Activated CD8-positive, alpha-beta memory T cell treated with anti-CD3 and anti-CD28 coated beads, Interleukin-2, amount 50 U/mL, for 24 hours (primary cell): ENCODE data around the gene DBX2.
"Not testable (repeated sequence)": the region's sequence is repeated elsewhere in the genome, so short reads cannot be mapped to it uniquely, and the experiment has no call there.

Experiments
- DNase-seq: peaks from one replicate; pipeline ENCODE4 v3.0.0-alpha.2; 2020; ENCODE audit errors: extremely low read depth

Gene DBX2

GRCh38 chr12:45010059-45010458, 40.8 kb downstream of the DBX2 start:
- no peak for DNase-seq

- no peak for DNase-seq
Observed at GRCh38 chr12:45008211-45008610, 42.7 kb downstream of the DBX2 start.

GRCh38 chr12:44999355-44999754, 51.5 kb downstream of the DBX2 start:
- DNase-seq: no peak

DNA sequence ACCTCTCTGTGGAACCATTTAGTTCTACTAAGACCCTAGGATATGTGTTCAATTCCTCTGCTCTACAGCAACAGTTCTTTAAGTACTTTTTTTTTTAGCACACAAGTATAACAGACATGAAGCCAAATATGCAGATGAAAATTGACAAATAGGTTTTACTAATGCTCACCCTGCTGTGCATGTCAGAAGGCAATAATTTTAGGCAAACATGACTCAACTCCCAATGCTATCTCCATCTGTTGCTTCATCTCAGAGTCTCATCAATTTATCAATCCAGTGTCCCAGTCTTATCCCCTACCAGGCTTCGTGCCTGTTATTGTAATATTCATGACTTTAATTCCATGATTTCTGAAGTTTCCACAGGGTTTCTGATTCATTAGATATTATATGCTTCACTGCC, 57.7 kb downstream of the DBX2 start:
- DNase-seq: no peak

- not testable (repeated sequence) for DNase-seq
Observed at GRCh38 chr12:44984863-44985262, 66.0 kb downstream of the DBX2 start.

GRCh38 chr12:44979918-44980317, 71.0 kb downstream of the DBX2 start:
- no peak for DNase-seq

DNA sequence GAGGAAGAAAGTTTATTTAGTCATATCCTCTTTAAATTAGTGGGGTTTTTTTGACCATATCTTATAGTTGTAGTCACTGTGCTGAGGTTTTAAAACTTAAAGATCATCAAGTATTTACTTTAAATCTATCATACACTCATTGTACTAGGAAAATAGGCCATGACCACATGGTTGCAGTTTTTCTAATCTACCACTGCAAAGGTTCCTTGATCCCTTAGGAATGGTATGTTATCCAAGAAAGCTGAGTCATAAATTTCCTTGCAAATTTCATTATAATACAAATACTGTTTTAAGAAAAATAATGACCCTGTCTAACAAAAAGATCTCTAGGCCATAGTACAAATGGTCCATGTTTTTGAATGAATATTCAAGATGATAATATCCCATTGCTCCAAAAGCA, 74.7 kb downstream of the DBX2 start:
- no peak for DNase-seq

DNA sequence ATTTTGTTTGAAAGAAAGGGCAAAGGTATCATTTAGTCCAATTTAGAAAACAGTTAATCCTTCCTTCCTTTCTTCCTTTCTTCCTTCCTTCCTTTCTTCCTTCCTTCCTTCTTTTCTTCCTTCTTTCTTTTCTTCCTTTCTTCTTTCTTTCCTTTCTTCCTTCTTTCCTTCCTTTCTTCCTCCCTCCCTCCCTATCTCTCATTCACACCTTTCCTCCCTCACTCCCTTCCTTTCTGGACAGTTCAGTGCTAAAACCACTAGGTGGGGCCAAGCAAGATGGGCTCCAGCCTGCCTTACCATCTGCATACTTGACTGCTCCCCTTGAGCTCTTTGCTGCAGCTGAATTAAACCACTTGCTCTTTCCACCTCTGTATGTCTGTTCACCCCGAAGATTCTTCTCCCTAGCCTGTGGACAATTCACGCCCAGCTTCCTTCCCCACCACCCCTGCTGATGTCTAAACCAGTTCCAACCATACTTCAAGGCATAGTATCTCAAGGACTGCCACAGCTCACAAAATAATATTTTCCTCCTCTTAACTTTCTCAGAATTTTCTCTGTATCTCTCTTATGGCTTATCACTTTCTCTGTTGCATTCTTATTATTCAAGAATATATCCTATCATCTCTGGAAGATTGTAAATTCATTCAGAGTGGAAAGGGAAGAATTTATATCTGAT, 78.0 kb downstream of the DBX2 start:
- DNase-seq: no peak

DNA sequence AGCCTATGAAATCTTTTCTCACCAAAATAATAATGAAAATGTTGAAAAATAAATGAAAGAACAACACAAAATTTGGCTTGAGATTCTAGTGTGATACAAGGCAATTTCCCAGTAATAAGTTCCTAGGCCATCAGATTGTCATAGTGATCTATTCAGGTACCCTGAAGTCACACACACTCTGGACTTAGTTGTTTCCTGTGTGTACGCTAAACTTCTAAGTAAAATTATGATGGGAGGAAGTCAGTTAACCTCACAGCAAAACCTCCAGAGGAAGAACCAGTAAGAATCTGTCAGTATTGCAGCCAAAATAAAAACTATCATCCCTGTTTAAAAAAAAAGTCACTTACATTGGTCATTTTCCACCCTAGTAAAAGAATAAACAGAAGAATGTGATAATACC, 81.9 kb downstream of the DBX2 start:
- DNase-seq: no peak
